H1 (cell line): ENCODE results near the gene HADH. TPM values are rescaled to one million over a fixed set of nuclear protein-coding genes. Genes with fewer than 3 reads are reported as not detected.

ENCODE experiments used
- CTCF ChIA-PET: fragments of 300-600 bp; sonication (Branson Sonifier 250); formaldehyde crosslinking; loops from one replicate; lab custom pipeline; 2021; ENCODE audit not compliant: partially characterized antibody; lab: Charles Lee
- POLR2A ChIA-PET: fragments of 300-600 bp; sonication (Branson Sonifier 250); formaldehyde crosslinking; loops from one replicate; lab custom pipeline; 2021; ENCODE audit warnings: inconsistent platforms; ENCODE audit not compliant: partially characterized antibody; lab: Charles Lee
- DNase-seq, 2 experiments: peaks; one replicate each; pipeline versions ENCODE4 v3.0.0 to v3.0.0-alpha.2; 2010 to 2022; ENCODE audit warnings: low spot score in 2 of 2, low read depth in 1 of 2, mixed read lengths in 1 of 2
- FAIRE-seq: peaks from 2 replicates; lab custom pipeline; 2011; peaks lifted over from hg19 to GRCh38; lab: Jason Lieb, UNC
- H2AFZ ChIP-seq: 2 replicates; pipeline ENCODE4 v1.8.1; 2012; ENCODE audit warnings: low read length, inconsistent platforms
- H2AK5ac ChIP-seq: 2 replicates; pipeline ENCODE4 v1.6.1; 2013; ENCODE audit warnings: low read depth, low read length
- H2BK120ac ChIP-seq: replicated peaks from 2 replicates; pipeline ENCODE3; 2013; ENCODE audit warnings: low read depth, low read length, inconsistent platforms
- H2BK12ac ChIP-seq: 2 replicates; pipeline ENCODE4 v1.6.1; 2013; ENCODE audit warnings: low read depth, low read length
- H2BK15ac ChIP-seq: 2 replicates; pipeline ENCODE4 v1.6.1; 2013; ENCODE audit warnings: low read length
- H2BK20ac ChIP-seq: 2 replicates; pipeline ENCODE4 v1.6.1; 2013; ENCODE audit warnings: low read length
- H2BK5ac ChIP-seq: 2 replicates; pipeline ENCODE4 v1.6.1; 2013; ENCODE audit warnings: low read depth, low read length
- H3K14ac ChIP-seq: 2 replicates; pipeline ENCODE4 v1.6.1; 2013; ENCODE audit warnings: inconsistent platforms; ENCODE audit not compliant: insufficient read length
- H3K18ac ChIP-seq: 2 replicates; pipeline ENCODE4 v1.6.1; 2013; ENCODE audit warnings: low read length; ENCODE audit errors: extremely low read depth
- H3K23ac ChIP-seq: 2 replicates; pipeline ENCODE4 v1.6.1; 2013; ENCODE audit warnings: inconsistent platforms; ENCODE audit not compliant: insufficient read length
- H3K23me2 ChIP-seq: 2 replicates; pipeline ENCODE4 v1.6.1; 2013; ENCODE audit warnings: low read depth, low read length
- H3K27ac ChIP-seq: 2 replicates; pipeline ENCODE4 v1.6.1; 2011; ENCODE audit warnings: low read depth, low read length, inconsistent platforms
- H3K27me3 ChIP-seq, 4 experiments: replicated peaks in 1 of 4; 1 replicate in 1 of 4; 2 replicates in 3 of 4; pipeline versions ENCODE4 v1.6.1 to v1.8.1; 2011 to 2013; ENCODE audit warnings: low read length in 3 of 4, mild to moderate bottlenecking in 3 of 4, inconsistent platforms in 2 of 4, mixed read lengths in 2 of 4, moderate library complexity in 1 of 4; ENCODE audit not compliant: control insufficient read depth in 3 of 4, insufficient read depth in 3 of 4; ENCODE audit errors: extremely low read depth in 1 of 4
- H3K36me3 ChIP-seq, 4 experiments: 2 replicates each; pipeline versions ENCODE4 v1.6.1 to v1.8.1; 2011 to 2013; ENCODE audit warnings: mild to moderate bottlenecking in 4 of 4, low read length in 3 of 4, moderate library complexity in 2 of 4, control low read depth in 1 of 4, inconsistent platforms in 1 of 4; ENCODE audit not compliant: insufficient read depth in 4 of 4, control insufficient read depth in 2 of 4
- H3K4ac ChIP-seq: replicated peaks from 2 replicates; pipeline ENCODE3; 2013; ENCODE audit warnings: low read length, low read depth, mixed read lengths, inconsistent platforms; ENCODE audit not compliant: insufficient read length
- H3K4me1 ChIP-seq, 4 experiments: replicated peaks in 1 of 4; 1 replicate in 1 of 4; 2 replicates in 3 of 4; pipeline versions ENCODE4 v1.6.1 to v1.8.1; 2011 to 2013; ENCODE audit warnings: low read length in 3 of 4, inconsistent platforms in 2 of 4, mixed read lengths in 1 of 4; ENCODE audit not compliant: insufficient read depth in 4 of 4, control insufficient read depth in 3 of 4
- H3K4me2 ChIP-seq, 2 experiments: 2 replicates each; pipeline versions ENCODE4 v1.6.1 to v1.8.1; 2011 to 2013; ENCODE audit warnings: low read depth in 2 of 2, low read length in 2 of 2, control low read depth in 1 of 2, inconsistent platforms in 1 of 2, mild to moderate bottlenecking in 1 of 2; ENCODE audit not compliant: insufficient read depth in 1 of 2
- H3K4me3 ChIP-seq, 4 experiments: fragments of 200-600, 300-600 bp in 1 of 4; sonication (generic), shearing (Covaris generic), sonication (Bioruptor Twin) in 1 of 4; 2 replicates each; pipeline versions ENCODE4 v1.5.1 to v1.8.1; 2011 to 2016; ENCODE audit warnings: low read length in 4 of 4, low read depth in 3 of 4, control low read depth in 2 of 4, inconsistent platforms in 2 of 4, mild to moderate bottlenecking in 2 of 4, mixed read lengths in 1 of 4, moderate library complexity in 1 of 4; ENCODE audit not compliant: insufficient read depth in 2 of 4; ENCODE audit errors: extremely low read depth in 1 of 4
- H3K56ac ChIP-seq: replicated peaks from 2 replicates; pipeline ENCODE3; 2013; ENCODE audit warnings: low read depth, mild to moderate bottlenecking, mixed read lengths, low read length, inconsistent platforms; ENCODE audit not compliant: insufficient read length
- H3K79me1 ChIP-seq: 2 replicates; pipeline ENCODE4 v1.6.1; 2013; ENCODE audit warnings: low read depth, low read length, control low read depth
- H3K79me2 ChIP-seq, 2 experiments: 2 replicates each; pipeline versions ENCODE4 v1.6.1 to v1.8.1; 2012 to 2013; ENCODE audit warnings: low read length in 2 of 2, mild to moderate bottlenecking in 2 of 2, inconsistent platforms in 1 of 2; ENCODE audit not compliant: insufficient read depth in 2 of 2, control insufficient read depth in 1 of 2
- H3K9ac ChIP-seq, 4 experiments: replicated peaks in 1 of 4; 1 replicate in 1 of 4; 2 replicates in 3 of 4; pipeline versions ENCODE4 v1.6.1 to v1.8.1; 2011 to 2013; ENCODE audit warnings: low read depth in 3 of 4, low read length in 3 of 4, control low read depth in 2 of 4, mild to moderate bottlenecking in 2 of 4, moderate library complexity in 2 of 4, inconsistent platforms in 1 of 4; ENCODE audit errors: extremely low read depth in 1 of 4
- H3K9me3 ChIP-seq, 2 experiments: 2 replicates each; pipeline versions ENCODE4 v1.6.1 to v1.8.1; 2012 to 2013; ENCODE audit warnings: mild to moderate bottlenecking in 2 of 2, moderate library complexity in 2 of 2, control low read depth in 1 of 2, inconsistent platforms in 1 of 2, low read depth in 1 of 2, low read length in 1 of 2, mixed read lengths in 1 of 2; ENCODE audit not compliant: insufficient read depth in 2 of 2
- H4K20me1 ChIP-seq, 2 experiments: replicated peaks in 1 of 2; 2 replicates each; pipeline versions ENCODE3 to v1.8.1; 2011 to 2013; ENCODE audit warnings: inconsistent platforms in 2 of 2, low read length in 2 of 2, mild to moderate bottlenecking in 1 of 2; ENCODE audit not compliant: insufficient read depth in 2 of 2, control insufficient read depth in 1 of 2
- H4K5ac ChIP-seq: 2 replicates; pipeline ENCODE4 v1.6.1; 2013; ENCODE audit warnings: low read length, low read depth, mixed read lengths, inconsistent platforms; ENCODE audit not compliant: insufficient read length
- H4K8ac ChIP-seq: 2 replicates; pipeline ENCODE4 v1.8.0; 2013; ENCODE audit warnings: mild to moderate bottlenecking, moderate library complexity, low read length, inconsistent platforms; ENCODE audit not compliant: insufficient read depth; ENCODE audit errors: extremely low read depth
- H4K91ac ChIP-seq: replicated peaks from 2 replicates; pipeline ENCODE3; 2013; ENCODE audit warnings: low read length, mixed read lengths, inconsistent platforms; ENCODE audit not compliant: insufficient read length
- ATF3 ChIP-seq: IDR thresholded peaks from 2 replicates; pipeline ENCODE4 v1.6.1; 2011; ENCODE audit warnings: low read depth, mild to moderate bottlenecking, low read length; ENCODE audit not compliant: insufficient read depth
- CBX5 ChIP-seq: fragments of 300-800, 300-1000 bp; sonication (generic); IDR thresholded peaks from 2 replicates; pipeline ENCODE4 v1.7.1; 2016; ENCODE audit warnings: antibody characterized with exemption, low read length, low read depth
- CBX8 ChIP-seq: fragments of 300-800, 300-1000 bp; sonication (generic); IDR thresholded peaks from 2 replicates; pipeline ENCODE4 v1.7.1; 2016; ENCODE audit warnings: low read depth, low read length, borderline replicate concordance
- CREB1 ChIP-seq: IDR thresholded peaks from 2 replicates; pipeline ENCODE4 v1.6.1; 2012; ENCODE audit warnings: inconsistent platforms
- EZH2 ChIP-seq: fragments of 200-600 bp; sonication (generic); IDR thresholded peaks from 2 replicates; pipeline ENCODE4 v1.7.1; 2012; ENCODE audit warnings: low read depth, mild to moderate bottlenecking, moderate library complexity, low read length, inconsistent platforms; ENCODE audit not compliant: severe bottlenecking
- JUND ChIP-seq: IDR thresholded peaks from 2 replicates; pipeline ENCODE4 v1.6.1; 2011; ENCODE audit warnings: mild to moderate bottlenecking, improper control_type of control experiment, low read length
- RBBP5 ChIP-seq: IDR thresholded peaks from 2 replicates; pipeline ENCODE4 v1.7.1; 2012; ENCODE audit warnings: low read depth, mild to moderate bottlenecking, inconsistent platforms, low read length, moderate library complexity, borderline replicate concordance
- TAF1 ChIP-seq: IDR thresholded peaks from 2 replicates; pipeline ENCODE4 v1.6.1; 2011; ENCODE audit warnings: mild to moderate bottlenecking, low read depth, low read length
- TBP ChIP-seq: IDR thresholded peaks from 2 replicates; pipeline ENCODE4 v1.6.1; 2011; ENCODE audit warnings: low read depth, low read length, improper control_type of control experiment
- YY1 ChIP-seq: IDR thresholded peaks from 2 replicates; pipeline ENCODE4 v1.6.1; 2011; ENCODE audit warnings: low read depth, mild to moderate bottlenecking, low read length
- polyA plus RNA-seq, 7 experiments: library from polyadenylated mRNA; depleted of rRNA in 3 of 7; stranded (reverse) in 5 of 7; unstranded in 2 of 7; fragments of >200 nt in 5 of 7; fragments of 200-250 nt in 2 of 7; gene quantifications; 1 replicate in 5 of 7; 2 replicates in 1 of 7; 4 replicates in 1 of 7; pipeline versions ENCODE4 v1.2.1 to v1.2.3, GENCODE V29; 2011 to 2013; ENCODE audit warnings: missing spikeins in 2 of 7, mixed read lengths in 2 of 7
- total RNA-seq: library from RNA; stranded (reverse); fragmentation: NEBNext Ultra II Directional; extraction: Animal tissue kit (Norgen Biotek cat#: 25700); gene quantifications from 2 replicates; pipeline ENCODE4 v1.2.1, GENCODE V29; 2021
- TF ChIP-seq, protein P1 (sequence below): IDR thresholded peaks from 2 replicates; pipeline ENCODE4 v1.6.1; 2012; ENCODE audit warnings: low read length, inconsistent platforms

The HADH gene
- total and polyA plus RNA-seq, 2 of the 8 experiments (the other 6 are each of a cell fraction or from before 2014, with no cell fraction given) = 47.5 to 54.4 TPM

DNA sequence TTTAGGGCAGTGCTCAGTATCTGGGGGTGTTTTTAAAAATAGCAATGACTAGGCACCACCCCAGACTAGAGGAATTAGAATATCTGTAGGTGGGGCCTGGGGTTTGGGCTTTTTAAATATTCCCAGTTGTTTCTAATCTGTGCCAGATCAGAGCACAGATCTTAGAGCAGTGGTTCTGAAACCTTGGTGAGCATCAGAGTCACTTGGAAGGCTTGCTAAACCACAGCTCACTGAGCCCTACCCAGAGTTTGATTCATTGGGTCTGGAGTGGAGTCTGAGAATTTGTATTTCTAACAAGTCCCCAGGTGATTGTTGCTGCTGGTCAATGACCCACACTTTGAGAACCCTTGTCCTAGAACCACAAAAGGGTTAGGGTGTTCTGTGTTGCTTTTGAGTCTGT is 16.7 kb downstream of the HADH start:
- CTCF ChIA-PET = interaction anchor here (2.0 kb wide), 1 partner anchor 13 kb away, joined by 11 read pairs; no protein-coding TSS in a partner anchor
- peaks cover 0 to 13% (median 6%) of the 10 kb centered on the region in 4 experiments; a peak in 4 of 8 replicates for H3K36me3 ChIP-seq
- TF ChIP-seq JUND (no peak), RBBP5 (no peak), YY1 (no peak), TAF1 (no peak), CBX5 (no peak), TBP (no peak), EZH2 (no peak), CBX8 (no peak), ATF3 (no peak), CREB1 (no peak)
- TF ChIP-seq, protein P1, sequence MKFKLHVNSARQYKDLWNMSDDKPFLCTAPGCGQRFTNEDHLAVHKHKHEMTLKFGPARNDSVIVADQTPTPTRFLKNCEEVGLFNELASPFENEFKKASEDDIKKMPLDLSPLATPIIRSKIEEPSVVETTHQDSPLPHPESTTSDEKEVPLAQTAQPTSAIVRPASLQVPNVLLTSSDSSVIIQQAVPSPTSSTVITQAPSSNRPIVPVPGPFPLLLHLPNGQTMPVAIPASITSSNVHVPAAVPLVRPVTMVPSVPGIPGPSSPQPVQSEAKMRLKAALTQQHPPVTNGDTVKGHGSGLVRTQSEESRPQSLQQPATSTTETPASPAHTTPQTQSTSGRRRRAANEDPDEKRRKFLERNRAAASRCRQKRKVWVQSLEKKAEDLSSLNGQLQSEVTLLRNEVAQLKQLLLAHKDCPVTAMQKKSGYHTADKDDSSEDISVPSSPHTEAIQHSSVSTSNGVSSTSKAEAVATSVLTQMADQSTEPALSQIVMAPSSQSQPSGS = no peak

More for the DNA sequence above, 16.7 kb downstream of the HADH start:
- no peak overlapping the region for H3K56ac ChIP-seq
- peaks cover 0 to 11% (median 2%) of the 10 kb centered on the region in 4 experiments; a peak in 2 of 7 replicates for H3K4me1 ChIP-seq
- no peak overlapping the region for H4K8ac ChIP-seq
- no peak overlapping the region for H2BK20ac ChIP-seq
- no peak overlapping the region for H3K27ac ChIP-seq
- H3K9me3 ChIP-seq = peaks cover 4 to 7% of the 10 kb centered on the region in 2 experiments; a peak in 1 of 4 replicates
- H3K79me2 ChIP-seq = peaks cover 0 to 14% of the 10 kb centered on the region in 2 experiments; a peak in 2 of 4 replicates
- H3K27me3 ChIP-seq = no peaks in the 10 kb centered on the region
- H3K4ac ChIP-seq = no peak overlapping the region
- no peaks in the 10 kb centered on the region for H4K20me1 ChIP-seq
- no peak overlapping the region for H2BK5ac ChIP-seq
- POLR2A ChIA-PET = no interaction called here
- no peak overlapping the region for H3K9ac ChIP-seq
- peaks cover 3% of the 10 kb centered on the region; the same call in 1 of the 2 replicates for H3K79me1 ChIP-seq
- no peak overlapping the region for H3K18ac ChIP-seq
- no peak overlapping the region for H2BK12ac ChIP-seq
- H2AFZ ChIP-seq = no peak overlapping the region
- no peaks in the 10 kb centered on the region for H3K23me2 ChIP-seq
- DNase-seq = no peak
- no peak overlapping the region for H3K4me2 ChIP-seq
- H4K5ac ChIP-seq = no peak overlapping the region
- H2AK5ac ChIP-seq = no peak overlapping the region
- no peak for FAIRE-seq
- H3K14ac ChIP-seq = no peak overlapping the region
- H3K23ac ChIP-seq = no peak overlapping the region
- H2BK120ac ChIP-seq = no peak overlapping the region
- no peak overlapping the region for H2BK15ac ChIP-seq
- no peak overlapping the region for H3K4me3 ChIP-seq
- H4K91ac ChIP-seq = no peak overlapping the region
